Measurements from ENCODE around the gene PRKAR1A.
"Not testable (repeated sequence)": the region's sequence is repeated elsewhere in the genome, so short reads cannot be mapped to it uniquely, and the experiment has no call there.

Gene PRKAR1A

DNA sequence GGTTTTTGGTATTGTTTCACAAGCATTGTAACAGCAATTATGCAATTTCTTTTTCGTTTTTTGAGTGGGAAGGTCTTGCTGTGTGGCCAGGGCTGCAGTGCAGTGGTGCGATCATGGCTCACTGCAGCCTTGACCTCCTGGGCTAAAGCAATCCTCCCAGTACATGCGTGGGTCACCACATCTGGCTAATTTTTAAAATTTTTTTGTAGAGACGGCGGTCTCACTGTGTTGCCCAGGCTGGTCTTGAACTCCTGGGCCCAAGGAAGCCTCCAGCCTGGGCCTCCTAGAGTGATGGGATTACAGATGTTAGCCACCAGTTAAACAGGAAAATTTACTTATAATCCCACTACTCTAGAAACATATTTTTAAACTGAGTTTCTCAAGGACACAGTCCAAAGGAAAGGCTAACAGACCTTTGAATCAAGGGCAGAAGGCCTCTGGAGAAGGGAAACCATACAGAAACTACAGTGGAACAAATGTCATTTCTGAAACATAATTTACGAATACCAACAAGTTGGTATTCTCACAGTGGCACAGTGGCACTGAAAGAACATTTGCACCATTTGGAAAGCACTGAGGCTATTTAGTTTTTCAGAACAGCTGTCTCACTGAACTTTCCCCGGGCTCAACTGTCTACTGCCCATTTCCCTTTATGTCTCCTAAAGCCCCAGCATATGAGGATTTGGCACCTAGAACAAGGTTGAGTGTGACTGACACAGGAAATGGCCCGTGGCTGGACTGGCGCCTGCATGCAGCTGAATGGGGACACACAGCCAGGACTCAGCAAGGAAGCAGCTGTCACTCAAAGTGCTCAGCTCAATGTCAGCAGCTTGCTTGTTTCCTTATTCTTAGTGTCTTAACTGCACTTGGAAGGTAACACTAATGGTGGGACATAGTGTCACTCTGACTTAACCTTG, 2.8 kb upstream of the PRKAR1A start:
- Histone ChIP-seq H3K4me3 (no peak overlapping the region), H3K27ac (peak overlapping the region in 7 of 21 experiments; percentile 6 to 98 (median 27))

DNA sequence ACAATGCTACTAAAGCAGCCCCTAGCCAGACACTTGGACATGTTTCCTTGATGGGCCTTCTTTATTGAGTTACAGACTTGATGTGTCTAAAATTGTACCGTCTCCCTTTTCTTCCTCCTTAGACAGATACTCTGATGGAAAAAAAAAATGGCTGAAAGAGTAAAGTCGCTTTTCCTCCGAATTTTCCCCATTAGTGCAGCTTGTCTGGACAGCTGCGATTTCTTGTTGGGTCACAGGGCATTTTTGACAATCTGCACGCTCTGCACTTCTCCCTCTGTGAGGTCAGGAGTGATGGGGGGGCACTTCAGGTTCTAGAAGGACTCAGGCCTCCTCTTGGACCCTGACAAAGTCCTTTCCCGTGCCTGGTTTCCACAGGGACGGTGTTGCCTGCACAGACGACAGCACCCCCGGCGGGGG, 968 bp upstream of the PRKAR1A start:
- peak overlapping the region; percentile 62 to 96 (median 83) for H3K4me3 ChIP-seq
- peak overlapping the region; percentile 86 to 100 (median 98) for H3K27ac ChIP-seq

DNA sequence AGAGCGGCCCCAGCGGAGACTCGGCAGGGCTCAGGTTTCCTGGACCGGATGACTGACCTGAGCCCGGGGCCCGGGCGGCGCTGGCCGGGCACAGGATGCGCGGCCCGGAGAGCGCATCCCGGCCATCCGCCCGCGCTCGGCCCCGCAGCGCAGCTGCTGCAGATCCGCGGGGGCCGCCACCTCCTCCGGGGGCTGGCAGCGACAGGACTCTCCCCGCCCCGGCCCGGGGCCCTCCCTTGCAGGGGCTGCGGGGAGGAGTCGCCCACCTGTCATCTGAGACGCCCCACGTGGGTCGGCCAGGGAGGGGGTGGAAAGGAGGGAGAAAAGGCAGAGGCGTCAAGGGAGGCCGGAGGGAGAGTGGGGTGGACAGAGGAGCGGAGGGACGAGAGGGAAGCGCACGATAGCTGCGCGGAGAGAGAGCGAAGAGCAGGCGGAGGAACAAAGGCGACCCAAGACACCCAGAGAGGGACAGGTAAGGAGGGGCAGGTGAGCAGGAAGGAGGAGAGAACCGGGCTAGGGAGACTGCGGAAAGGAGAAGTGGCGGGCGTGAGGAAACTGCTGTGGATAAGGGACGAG, 471 bp upstream of the PRKAR1A start:
- Histone ChIP-seq H3K4me3 (peak overlapping the region; percentile 62 to 96 (median 83)), H3K27ac (peak overlapping the region; percentile 86 to 100 (median 98))

DNA sequence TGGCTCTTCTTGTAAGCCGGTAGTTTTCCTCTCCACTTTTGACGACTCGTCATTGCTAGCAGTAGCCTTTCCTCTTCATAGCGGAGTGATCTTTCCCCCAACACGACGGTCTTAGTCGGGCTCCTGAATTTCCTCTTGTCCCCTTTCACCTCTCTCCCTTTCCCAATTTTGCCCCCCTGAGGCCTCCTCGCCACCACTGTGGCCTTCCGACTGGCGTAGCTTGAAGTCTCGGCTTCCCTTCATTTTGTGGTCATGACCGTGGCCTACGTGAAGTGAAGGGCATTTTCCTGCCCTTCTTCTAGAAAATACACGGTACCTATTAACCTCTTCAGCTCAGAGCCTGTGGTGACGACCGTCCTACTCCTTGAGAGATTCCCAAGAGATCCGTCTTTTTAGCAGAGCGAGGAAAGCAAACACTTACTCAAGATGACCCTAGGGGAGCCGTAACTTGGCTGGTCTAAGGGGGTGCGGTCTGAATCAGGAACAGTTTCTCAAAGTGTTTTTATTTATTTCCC, 787 bp downstream of the PRKAR1A start:
- Histone ChIP-seq H3K4me3 (peak overlapping the region; percentile 62 to 96 (median 83)), H3K27ac (peak overlapping the region; percentile 86 to 100 (median 98))

DNA sequence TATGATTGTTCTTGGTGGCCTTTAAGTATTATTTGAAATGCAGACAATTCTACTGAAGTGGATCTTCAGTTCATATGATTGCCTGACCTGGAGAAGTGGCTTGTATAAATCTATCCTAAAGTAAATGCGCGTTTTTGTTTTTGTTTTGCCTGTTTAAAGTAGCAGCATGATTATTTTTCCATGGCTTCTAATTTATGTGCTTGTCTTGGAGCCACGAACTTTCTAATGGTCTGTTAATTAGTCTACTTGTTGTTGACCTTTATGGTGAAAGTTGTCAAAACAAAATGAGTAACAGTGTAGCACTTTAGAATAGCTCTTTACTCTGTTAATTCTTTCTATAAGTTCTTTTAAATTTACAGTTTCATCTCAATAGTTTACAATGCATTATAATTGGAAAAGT, 1.7 kb downstream of the PRKAR1A start:
- peak overlapping the region in 17 of 21 experiments; percentile 94 to 100 (median 98) for H3K27ac ChIP-seq
- peak overlapping the region; percentile 62 to 96 (median 83) for H3K4me3 ChIP-seq

DNA sequence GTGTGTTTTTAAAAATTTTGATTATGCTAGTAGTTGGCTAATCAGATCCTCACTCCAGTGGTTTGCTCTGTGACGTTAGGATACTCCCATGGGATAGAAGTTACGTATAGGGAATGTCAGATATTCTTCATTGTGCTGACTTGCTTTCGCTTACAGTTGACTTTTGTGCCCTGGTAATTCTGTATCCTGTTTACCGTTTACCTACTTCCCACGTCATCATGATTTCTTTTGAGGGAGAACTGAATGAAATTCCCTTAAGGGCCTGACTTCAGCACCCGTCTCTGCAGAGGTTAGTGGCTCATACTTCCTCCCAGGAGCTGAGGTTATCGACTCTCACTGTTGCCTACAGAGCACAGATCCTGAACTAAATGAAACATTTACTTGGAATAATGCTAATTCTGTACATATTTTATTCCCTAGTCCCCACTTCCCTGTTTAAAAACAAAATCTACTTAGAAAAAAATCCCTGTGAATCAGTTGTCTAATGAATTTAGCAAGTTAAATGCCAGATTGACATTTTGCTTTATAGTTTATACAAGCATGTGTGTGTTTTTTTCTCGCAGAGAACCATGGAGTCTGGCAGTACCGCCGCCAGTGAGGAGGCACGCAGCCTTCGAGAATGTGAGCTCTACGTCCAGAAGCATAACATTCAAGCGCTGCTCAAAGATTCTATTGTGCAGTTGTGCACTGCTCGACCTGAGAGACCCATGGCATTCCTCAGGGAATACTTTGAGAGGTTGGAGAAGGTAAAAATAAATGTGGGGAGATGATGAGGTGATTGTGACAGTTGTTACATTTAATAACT, 2.8 kb downstream of the PRKAR1A start:
- peak overlapping the region in 9 of 21 experiments; percentile 2 to 98 (median 41) for H3K27ac ChIP-seq
- H3K4me3 ChIP-seq: no peak overlapping the region

DNA sequence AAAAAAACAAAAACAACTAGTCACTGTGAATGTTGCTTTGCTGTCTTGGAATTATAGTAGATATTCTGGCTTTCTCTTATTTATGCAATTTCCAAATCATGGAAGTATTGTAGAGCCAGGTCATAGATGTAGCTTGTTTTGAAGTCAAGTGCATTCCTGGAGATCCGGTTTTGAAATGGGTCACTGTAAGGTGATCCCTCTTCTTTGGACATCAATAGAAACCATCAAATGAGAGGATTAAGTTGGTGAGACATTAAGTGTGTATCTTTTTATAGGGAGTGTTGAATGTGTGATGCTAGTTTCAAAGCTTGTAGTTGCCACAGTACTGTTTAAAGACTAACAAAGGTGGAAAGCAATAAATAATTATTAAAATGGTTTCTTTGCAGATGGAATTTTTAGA, 4.5 kb downstream of the PRKAR1A start:
- Histone ChIP-seq H3K4me3 (no peak overlapping the region), H3K27ac (peak overlapping the region in 1 of 21 experiments; percentile 26)

DNA sequence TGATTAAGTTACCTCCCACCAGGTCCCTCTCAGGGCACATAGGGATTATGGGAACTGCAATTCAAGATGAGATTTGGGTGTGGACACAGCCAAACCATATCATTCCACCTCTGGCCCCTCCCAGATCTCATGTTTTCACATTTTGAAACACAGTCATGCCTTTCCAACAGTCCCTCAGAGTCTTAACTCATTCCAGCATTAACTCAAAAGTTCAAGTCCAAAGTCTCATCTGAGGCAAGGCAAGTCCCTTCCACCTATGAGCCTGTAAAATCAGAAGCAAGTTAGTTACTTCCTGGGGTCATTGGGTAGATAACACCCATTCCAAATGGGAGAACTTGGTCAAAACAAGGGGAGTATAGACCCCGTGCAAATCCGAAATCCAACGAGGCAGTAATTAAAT, 5.4 kb downstream of the PRKAR1A start:
- H3K27ac ChIP-seq, H3K4me3 ChIP-seq: not testable (repeated sequence)

DNA sequence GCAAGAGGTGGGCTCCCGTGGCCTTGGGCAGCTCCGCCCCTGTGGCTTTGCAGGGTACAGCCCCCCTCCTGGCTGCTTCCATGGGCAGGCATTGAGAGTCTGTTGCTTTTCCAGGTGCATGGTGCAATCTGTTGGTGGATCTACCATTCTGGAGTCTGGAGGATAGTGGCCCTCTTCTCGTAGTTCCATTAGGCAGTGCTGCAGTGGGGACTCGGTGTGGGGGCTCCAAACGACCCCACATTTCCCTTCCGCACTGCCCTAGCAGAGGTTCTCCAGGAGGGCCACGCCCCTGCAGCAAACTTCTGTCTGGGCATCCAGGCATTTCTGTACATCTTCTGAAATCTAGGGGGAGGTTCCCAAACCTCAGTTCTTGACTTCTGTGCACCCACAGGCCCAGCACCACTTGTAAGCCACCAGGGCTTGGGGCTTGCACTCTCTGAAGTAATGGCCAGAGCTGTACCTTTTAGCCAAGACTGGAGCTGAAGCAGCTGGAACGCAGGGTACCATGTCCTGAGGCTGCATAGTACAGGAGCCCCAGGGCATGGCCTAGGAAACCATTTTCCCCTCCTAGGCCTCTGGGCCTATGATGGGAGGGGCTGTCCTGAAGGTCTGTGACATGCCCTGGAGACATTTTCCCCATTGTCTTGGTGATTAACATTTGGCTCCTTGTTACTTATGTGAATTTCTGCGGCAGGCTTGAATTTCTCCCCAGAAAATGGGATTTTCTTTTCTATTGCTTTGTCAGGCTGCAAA, 6.0 kb downstream of the PRKAR1A start:
- Histone ChIP-seq H3K27ac (no peak overlapping the region), H3K4me3 (no peak overlapping the region)

DNA sequence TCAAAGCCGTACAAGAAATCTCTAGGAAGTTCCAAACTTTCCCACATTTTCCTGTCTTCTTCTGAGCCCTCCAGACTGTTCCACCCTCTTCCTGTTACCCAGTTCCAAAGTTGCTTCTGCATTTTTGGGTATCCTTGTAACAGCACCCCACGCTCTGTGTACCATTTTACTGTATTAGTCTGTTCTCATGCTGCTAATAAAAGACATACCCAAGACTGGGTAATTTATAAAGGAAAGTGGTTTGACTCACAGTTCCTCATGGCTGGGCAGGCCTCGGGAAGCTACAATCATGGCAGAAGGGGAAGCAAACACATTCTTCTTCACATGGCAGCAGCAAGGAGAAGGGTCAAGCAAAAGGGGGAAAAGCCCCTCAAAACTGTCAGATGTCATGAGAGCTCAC, 6.8 kb downstream of the PRKAR1A start:
- H3K27ac ChIP-seq, H3K4me3 ChIP-seq: not testable (repeated sequence)

DNA sequence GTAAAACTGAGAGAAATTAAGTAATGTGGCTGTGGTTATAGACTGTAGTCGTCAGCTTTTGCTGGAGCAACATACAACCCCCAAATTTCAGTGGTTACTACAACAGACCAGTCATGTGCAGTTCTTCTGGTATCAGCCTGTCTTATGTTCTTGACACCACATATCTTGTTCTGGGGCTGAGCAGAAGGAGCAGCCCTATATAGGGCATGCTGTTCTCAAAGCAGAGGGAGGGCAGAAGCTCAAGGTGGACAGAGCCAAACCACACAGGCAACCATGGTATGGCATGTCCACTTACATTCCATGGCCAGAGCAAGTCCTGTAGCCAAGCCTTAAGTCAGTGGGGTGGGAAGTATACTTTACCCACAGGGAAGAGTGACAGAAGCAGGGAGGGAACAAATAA, 7.7 kb downstream of the PRKAR1A start:
- H3K4me3 ChIP-seq: no peak overlapping the region
- no peak overlapping the region for H3K27ac ChIP-seq

DNA sequence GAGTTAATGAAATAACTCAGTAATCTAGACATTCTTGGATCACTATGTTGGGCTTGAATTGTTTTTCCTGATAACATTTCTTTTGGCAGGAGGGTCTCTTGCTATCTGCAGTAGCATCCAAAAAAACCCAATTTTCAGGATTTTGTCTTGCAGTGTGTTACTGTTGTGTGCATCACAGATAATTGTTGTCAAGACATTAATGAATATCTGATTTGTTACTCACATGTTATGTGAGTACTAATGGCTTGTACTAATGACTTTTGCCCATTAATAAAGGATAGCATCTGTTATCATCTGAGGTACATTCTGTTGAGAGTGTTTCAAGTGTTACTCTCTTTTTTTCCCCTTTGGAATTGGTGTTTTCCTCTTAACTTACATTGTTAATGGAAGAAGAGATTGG, 10.0 kb downstream of the PRKAR1A start:
- Histone ChIP-seq H3K4me3 (no peak overlapping the region), H3K27ac (peak overlapping the region in 1 of 21 experiments; percentile 34)

DNA sequence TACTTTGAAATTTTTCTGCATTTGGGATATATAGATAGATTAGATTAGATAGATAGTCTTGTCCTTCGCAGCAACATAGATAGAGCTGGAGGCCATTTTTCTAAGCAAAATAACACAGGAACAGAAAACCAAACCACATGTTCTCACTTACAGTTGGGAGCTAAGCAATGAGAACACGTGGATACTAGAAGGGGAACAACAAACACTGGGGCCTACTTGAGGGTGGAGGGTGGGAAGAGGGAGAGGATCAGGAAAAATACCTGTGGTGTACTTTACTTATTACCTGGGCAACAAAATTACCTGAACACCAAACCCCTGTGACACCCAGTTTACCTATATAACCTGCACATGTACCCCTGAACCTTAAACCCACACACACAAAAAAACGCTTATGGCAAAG, 14.3 kb downstream of the PRKAR1A start:
- H3K27ac ChIP-seq: peak overlapping the region in 1 of 21 experiments; percentile 58

DNA sequence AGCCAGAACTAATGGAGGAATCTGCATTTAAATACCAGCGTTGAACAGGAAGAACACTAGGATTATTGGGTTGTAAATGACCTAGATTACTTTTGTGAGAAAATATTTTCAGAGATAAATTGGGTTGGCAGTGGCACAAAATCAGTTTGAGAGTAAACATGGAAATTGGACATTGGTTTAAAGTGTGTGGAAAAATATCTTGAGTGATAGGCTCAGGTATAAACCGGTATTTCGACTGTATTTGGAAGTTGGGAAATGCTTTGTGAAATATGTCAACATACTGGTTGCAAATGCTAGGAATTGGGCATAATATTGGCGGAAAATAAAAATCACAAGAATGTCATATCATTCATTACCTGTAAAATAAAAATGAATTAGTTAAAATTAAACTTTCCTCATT, 15.1 kb downstream of the PRKAR1A start:
- peak overlapping the region in 1 of 21 experiments; percentile 58 for H3K27ac ChIP-seq

More for the DNA sequence above, 14.3 kb downstream of the PRKAR1A start:
- no peak overlapping the region for H3K4me3 ChIP-seq

DNA sequence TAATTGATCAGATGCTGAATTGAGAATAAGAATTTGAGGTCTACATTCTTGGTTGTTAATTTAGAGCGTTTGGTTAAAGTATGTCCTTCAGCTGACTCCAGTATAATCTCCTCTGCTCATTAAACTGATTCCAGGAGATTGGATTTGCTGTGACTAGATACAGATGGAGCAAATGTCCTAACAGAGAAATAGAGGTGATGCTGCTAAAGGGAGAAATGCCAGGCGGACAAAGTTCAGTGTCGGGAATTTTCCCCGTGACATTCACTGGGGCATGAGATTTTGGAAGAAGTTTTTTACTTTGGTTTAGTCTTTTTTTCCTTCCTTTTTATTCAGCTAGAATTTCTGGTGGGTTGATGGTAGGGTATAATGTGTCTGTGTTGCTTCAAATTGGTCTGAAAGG, 19.0 kb downstream of the PRKAR1A start:
- no peak overlapping the region for H3K4me3 ChIP-seq
- H3K27ac ChIP-seq: peak overlapping the region in 1 of 21 experiments; percentile 55

More for the DNA sequence above, 15.1 kb downstream of the PRKAR1A start:
- H3K4me3 ChIP-seq: no peak overlapping the region

DNA sequence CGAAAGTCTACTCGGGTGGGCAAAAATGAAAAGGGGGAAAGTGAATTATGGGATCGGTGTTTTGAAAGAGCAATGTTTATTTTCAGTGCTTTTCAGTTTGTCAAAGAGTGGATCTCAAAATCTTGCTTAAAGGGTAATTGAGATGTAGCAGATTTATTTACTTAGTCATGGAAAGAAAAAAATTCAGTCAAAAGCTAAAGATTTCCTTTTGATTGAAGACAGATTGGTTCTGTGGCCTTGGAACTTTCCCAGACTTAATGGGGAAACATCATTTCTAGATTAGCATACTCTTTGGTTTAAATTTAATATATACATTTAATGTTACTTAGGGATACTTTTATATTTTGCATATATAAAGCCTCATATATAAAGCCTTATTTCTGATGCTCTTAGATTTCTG, 20.6 kb downstream of the PRKAR1A start:
- H3K4me3 ChIP-seq: no peak overlapping the region
- peak overlapping the region in 4 of 21 experiments; percentile 12 to 35 (median 16) for H3K27ac ChIP-seq

DNA sequence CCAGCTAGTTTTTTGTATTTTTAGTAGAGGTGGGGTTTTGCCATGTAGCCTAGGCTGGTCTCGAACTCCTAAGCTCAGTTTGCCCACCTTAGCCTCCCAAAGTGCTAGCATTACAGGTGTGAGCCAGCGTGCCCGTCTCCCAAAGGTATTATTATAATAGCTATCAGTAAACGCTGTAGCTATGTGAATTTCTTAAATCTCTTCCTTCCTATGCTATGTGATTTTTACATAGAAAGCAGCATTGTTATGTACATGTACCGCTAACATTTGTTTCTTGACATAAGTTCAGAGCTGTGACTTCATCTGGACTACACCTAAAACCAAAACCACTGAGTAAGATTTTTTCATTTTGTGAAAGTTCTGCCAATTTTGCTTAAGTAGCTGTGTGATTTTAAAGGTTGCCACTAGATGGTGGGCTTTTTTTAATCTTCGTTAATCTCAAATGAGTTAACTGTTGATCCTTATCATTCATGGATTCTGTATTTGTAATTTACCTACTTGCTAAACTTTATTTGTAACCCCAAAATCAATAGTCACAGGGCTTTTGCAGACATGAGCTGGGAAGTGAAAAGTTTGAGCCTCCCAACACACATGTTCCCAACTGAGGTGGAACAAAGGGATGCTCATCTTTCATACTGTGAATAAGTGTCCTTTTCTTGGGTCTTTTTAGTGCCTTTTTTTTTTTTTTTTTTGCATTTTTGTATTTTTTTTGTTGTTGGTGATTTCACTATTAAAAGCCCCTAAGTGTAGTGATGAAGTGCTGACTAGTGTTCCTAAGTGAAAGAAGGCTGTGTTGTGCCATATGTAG, 21.9 kb downstream of the PRKAR1A start:
- Histone ChIP-seq H3K4me3 (no peak overlapping the region), H3K27ac (peak overlapping the region in 4 of 21 experiments; percentile 14 to 35 (median 18))

DNA sequence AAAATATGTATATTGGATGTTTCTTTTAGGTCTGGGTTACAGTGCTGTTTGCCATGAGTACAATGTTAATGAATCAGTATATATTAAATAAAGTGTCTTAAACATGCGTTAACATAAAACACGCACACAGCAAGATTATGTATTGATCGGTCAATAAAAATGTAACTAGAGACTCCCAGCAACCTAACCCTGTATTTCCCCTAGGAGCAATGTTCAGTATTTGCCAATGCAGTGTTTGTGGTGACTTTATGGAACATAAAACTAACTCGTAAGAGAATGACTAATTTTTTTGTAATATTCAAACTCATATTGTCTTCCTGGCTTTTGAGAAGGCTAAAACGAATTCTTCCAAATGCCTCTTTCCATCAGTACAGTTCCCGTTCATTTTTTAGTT, 22.5 kb downstream of the PRKAR1A start:
- H3K27ac ChIP-seq: peak overlapping the region in 1 of 21 experiments; percentile 1
- H3K4me3 ChIP-seq: no peak overlapping the region

All from skin epidermis (tissue), 12 donors.